ENCODE measurements around the gene GRM8. TPM values are rescaled to one million over a fixed set of nuclear protein-coding genes. Genes with fewer than 3 reads are reported as not detected.

The GRM8 gene
- total RNA-seq, 1 experiment from 2014 or later: 0.27 TPM

Small RNAs within 50 kb of the gene (small RNA-seq; reads per million reads assigned to genes)
- not detected for gene MIR592

Other genes starting within 250 kb of the GRM8 start
- 12.8 and 24.9 TPM in 2 replicates for gene ZNF800, start 139.8 kb upstream of the GRM8 start, total RNA-seq (2014; rRNA removed; shearing (Covaris generic))